ENCODE measurements around the gene ABI3. TPM values are rescaled to one million over a fixed set of nuclear protein-coding genes. Genes with fewer than 3 reads are reported as not detected.

The ABI3 gene
- total and polyA plus RNA-seq, 12 donors, result 2.4 to 39.9 (median 15.1) TPM

GRCh38 chr17:49240619-49241018 lies 30.1 kb downstream of the ABI3 start:
- Histone ChIP-seq H3K27me3 (no peaks in the 10 kb centered on the region), H3K36me3 (replicated peaks in 1 of 2) (no peaks in the 10 kb centered on the region), H3K9me3 (replicated peaks in 1 of 3) (no peaks in the 10 kb centered on the region), H3K27ac (no peak overlapping the region), H3K4me1 (replicated peaks in 1 of 2) (no peaks in the 10 kb centered on the region), H3K4me3 (no peak overlapping the region)
- 79 to 100% (median 86%) methylated on average over 1 of the region's 1 CpG for WGBS, 4 donors
- TF ChIP-seq POLR2A (IDR thresholded peaks at IDR 0.05), result no peak
- TF ChIP-seq, protein P1, sequence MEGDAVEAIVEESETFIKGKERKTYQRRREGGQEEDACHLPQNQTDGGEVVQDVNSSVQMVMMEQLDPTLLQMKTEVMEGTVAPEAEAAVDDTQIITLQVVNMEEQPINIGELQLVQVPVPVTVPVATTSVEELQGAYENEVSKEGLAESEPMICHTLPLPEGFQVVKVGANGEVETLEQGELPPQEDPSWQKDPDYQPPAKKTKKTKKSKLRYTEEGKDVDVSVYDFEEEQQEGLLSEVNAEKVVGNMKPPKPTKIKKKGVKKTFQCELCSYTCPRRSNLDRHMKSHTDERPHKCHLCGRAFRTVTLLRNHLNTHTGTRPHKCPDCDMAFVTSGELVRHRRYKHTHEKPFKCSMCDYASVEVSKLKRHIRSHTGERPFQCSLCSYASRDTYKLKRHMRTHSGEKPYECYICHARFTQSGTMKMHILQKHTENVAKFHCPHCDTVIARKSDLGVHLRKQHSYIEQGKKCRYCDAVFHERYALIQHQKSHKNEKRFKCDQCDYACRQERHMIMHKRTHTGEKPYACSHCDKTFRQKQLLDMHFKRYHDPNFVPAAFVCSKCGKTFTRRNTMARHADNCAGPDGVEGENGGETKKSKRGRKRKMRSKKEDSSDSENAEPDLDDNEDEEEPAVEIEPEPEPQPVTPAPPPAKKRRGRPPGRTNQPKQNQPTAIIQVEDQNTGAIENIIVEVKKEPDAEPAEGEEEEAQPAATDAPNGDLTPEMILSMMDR (IDR thresholded peaks at IDR 0.05), result no peak
- intact Hi-C loops (cut with DNase I), result no loop called here
- no peak for DNase-seq

DNA sequence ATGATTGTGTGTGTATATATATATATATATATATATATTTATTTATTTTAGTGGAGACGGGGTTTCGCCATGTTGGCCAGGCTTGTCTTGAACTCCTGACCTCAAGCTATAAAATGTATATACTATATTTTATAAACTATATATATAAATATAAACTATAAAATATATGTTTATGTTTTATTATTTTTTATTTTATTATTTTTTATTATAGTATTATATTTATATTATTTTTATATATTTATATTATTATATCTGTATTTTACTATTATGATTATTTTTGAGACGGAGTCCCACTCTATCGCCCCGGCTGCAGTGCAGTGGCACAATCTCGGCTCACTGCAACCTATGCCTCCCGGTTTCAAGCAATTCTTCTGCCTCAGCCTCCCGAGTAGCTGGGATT lies 30.5 kb downstream of the ABI3 start:
- Histone ChIP-seq H3K27ac (no peak overlapping the region), H3K9me3 (replicated peaks in 1 of 3) (no peaks in the 10 kb centered on the region), H3K4me3 (no peak overlapping the region), H3K36me3 (replicated peaks in 1 of 2) (no peaks in the 10 kb centered on the region), H3K4me1 (replicated peaks in 1 of 2) (no peaks in the 10 kb centered on the region), H3K27me3 (no peaks in the 10 kb centered on the region)
- intact Hi-C loops (cut with DNase I), result no loop called here
- TF ChIP-seq, protein P1 (IDR thresholded peaks at IDR 0.05), result no peak
- TF ChIP-seq POLR2A (IDR thresholded peaks at IDR 0.05), result no peak
- DNase-seq, result no peak
- 83 to 91% (median 85%) methylated on average over 8 of the region's 8 CpGs for WGBS, 4 donors

GRCh38 chr17:49241692-49242397 lies 31.3 kb downstream of the ABI3 start:
- WGBS, 4 donors, result 77 to 79% (median 78%) methylated on average over 9 of the region's 9 CpGs
- Histone ChIP-seq H3K27ac (no peak overlapping the region), H3K4me3 (no peak overlapping the region), H3K9me3 (replicated peaks in 1 of 3) (no peaks in the 10 kb centered on the region), H3K36me3 (replicated peaks in 1 of 2) (no peaks in the 10 kb centered on the region), H3K4me1 (replicated peaks in 1 of 2) (no peaks in the 10 kb centered on the region), H3K27me3 (no peaks in the 10 kb centered on the region)
- TF ChIP-seq POLR2A (IDR thresholded peaks at IDR 0.05), result no peak
- TF ChIP-seq, protein P1 (IDR thresholded peaks at IDR 0.05), result no peak
- DNase-seq, result no peak
- intact Hi-C loops (cut with DNase I), result no loop called here

DNA sequence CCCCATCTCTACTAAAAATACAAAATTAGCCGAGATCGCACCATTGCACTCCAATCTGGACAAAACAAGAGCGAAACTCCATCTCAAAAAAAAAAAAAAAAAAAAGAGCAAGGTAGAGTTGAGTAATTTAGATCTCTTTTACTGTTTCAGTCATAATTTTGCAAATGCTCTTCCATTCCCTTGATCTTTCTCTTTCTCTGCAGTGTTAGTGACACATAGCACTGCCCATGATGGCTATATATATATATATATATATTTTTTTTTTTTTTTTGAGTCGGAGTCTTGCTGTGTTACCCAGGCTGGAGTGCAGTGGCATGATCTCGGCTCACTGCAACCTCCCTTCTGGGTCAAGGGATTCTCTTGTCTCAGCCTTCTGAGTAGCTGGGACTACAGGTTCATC lies 32.3 kb downstream of the ABI3 start:
- Histone ChIP-seq H3K4me1 (replicated peaks in 1 of 2) (no peaks in the 10 kb centered on the region), H3K27ac (no peak overlapping the region), H3K36me3 (replicated peaks in 1 of 2) (no peaks in the 10 kb centered on the region), H3K9me3 (replicated peaks in 1 of 3) (no peaks in the 10 kb centered on the region), H3K4me3 (no peak overlapping the region), H3K27me3 (no peaks in the 10 kb centered on the region)
- 88 to 95% (median 91%) methylated on average over 5 of the region's 5 CpGs for WGBS, 4 donors
- DNase-seq, result no peak
- intact Hi-C loops (cut with DNase I), result no loop called here
- TF ChIP-seq, protein P1 (IDR thresholded peaks at IDR 0.05), result no peak
- no peak for TF ChIP-seq POLR2A (IDR thresholded peaks at IDR 0.05)

All from adrenal gland (tissue), 12 donors.